Lower leg skin (tissue), 4 donors: Measurements from ENCODE around the gene S100P. TPM values are rescaled to one million over a fixed set of nuclear protein-coding genes. Genes with fewer than 3 reads are reported as not detected.

Source experiments
- DNase-seq, 2 donors: peaks; one replicate each; pipeline ENCODE4 v3.0.0-alpha.2; 2019; ENCODE audit warnings: low spot score in 2 of 2
- H3K4me3 ChIP-seq: fragments of 200-600 bp; sonication (generic); 2 replicates; pipeline ENCODE4 v1.5.1; 2017; ENCODE audit warnings: mild to moderate bottlenecking, low read depth; ENCODE audit not compliant: poor library complexity, severe bottlenecking
- CTCF ChIP-seq, 3 donors: fragments of 450-650 bp; IDR thresholded peaks; one replicate each; pipeline ENCODE4 v1.5.1; 2016; ENCODE audit warnings: antibody characterized with exemption in 3 of 3, mild to moderate bottlenecking in 3 of 3, moderate library complexity in 2 of 3
- POLR2A ChIP-seq, 2 donors: fragments of 450-650 bp; IDR thresholded peaks; one replicate each; pipeline ENCODE4 v1.6.1; 2016 to 2017; ENCODE audit warnings: antibody characterized with exemption in 2 of 2, mild to moderate bottlenecking in 1 of 2, moderate library complexity in 1 of 2
- whole genome bisulfite sequencing, 2 donors: methylation state at CpG; one replicate each; pipeline ENCODE4 v1.1.5; 2018; 5-methylcytosine and 5-hydroxymethylcytosine counted together
- intact Hi-C: fragments of 100-400 bp; cut with DNase I; formaldehyde crosslinking; loops from one replicate; pipeline ENCODE4 v1.15.0; 2023; ENCODE audit warnings: low total_unique reads
- total RNA-seq, 4 donors: library from RNA; depleted of rRNA; stranded (reverse); fragments of >200 nt; gene quantifications; one replicate each; pipeline ENCODE4 v1.1.0, GENCODE V29; 2016

The S100P gene
- total RNA-seq, 4 donors from 2014 or later, result 5.3 to 43.7 (median 15.7) TPM

- WGBS, 2 donors, result 72 to 84% methylated on average over 24 of the region's 24 CpGs
- no peak for TF ChIP-seq CTCF (IDR thresholded peaks at IDR 0.05)
- TF ChIP-seq POLR2A (IDR thresholded peaks at IDR 0.05), result no peak
These were observed 5.5 kb upstream of the S100P start for GRCh38 chr4:6687947-6688878.

GRCh38 chr4:6688879-6689505 lies 4.7 kb upstream of the S100P start:
- intact Hi-C loops, result no loop called here
- TF ChIP-seq POLR2A (IDR thresholded peaks at IDR 0.05) (no peak), CTCF (IDR thresholded peaks at IDR 0.05) (no peak)
- peak in 1 of 2 donors; percentile 87 for DNase-seq
- WGBS, 2 donors, result 32 to 39% methylated on average over 23 of the region's 23 CpGs
- H3K4me3 ChIP-seq, result no peak overlapping the region

More at GRCh38 chr4:6687947-6688878, 5.5 kb upstream of the S100P start:
- H3K4me3 ChIP-seq, result no peak overlapping the region
- no peak for DNase-seq
- intact Hi-C loops, result no loop called here

GRCh38 chr4:6689506-6689960 lies 4.1 kb upstream of the S100P start:
- H3K4me3 ChIP-seq, result no peak overlapping the region

GRCh38 chr4:6692379-6692778 lies 1.3 kb upstream of the S100P start:
- 81 to 84% methylated on average over 8 of the region's 8 CpGs for WGBS, 2 donors
- TF ChIP-seq POLR2A (IDR thresholded peaks at IDR 0.05) (no peak), CTCF (IDR thresholded peaks at IDR 0.05) (no peak)
- DNase-seq, result no peak
- no peak overlapping the region for H3K4me3 ChIP-seq
- intact Hi-C loops, result no loop called here

More at GRCh38 chr4:6689506-6689960, 4.1 kb upstream of the S100P start:
- TF ChIP-seq CTCF (IDR thresholded peaks at IDR 0.05) (no peak), POLR2A (IDR thresholded peaks at IDR 0.05) (no peak)
- intact Hi-C loops, result no loop called here
- DNase-seq, result no peak
- 78 to 81% methylated on average over 14 to 15 of the region's 15 CpGs for WGBS, 2 donors

- WGBS, 2 donors, result 63 to 69% methylated on average over 3 of the region's 3 CpGs
- no peak for TF ChIP-seq CTCF (IDR thresholded peaks at IDR 0.05)
- TF ChIP-seq POLR2A (IDR thresholded peaks at IDR 0.05), result no peak
- DNase-seq, result no peak
- intact Hi-C loops, result no loop called here
- no peak overlapping the region for H3K4me3 ChIP-seq
These were observed 872 bp upstream of the S100P start for GRCh38 chr4:6692806-6693205.
